Neutrophil (primary cell): ENCODE measurements around the gene EDAR.

ENCODE experiments used
- H3K27ac ChIP-seq: fragments of 200-600 bp; sonication (generic); 2 replicates; pipeline ENCODE4 v1.5.1; 2016; ENCODE audit warnings: mild to moderate bottlenecking, moderate library complexity
- H3K27me3 ChIP-seq: fragments of 200-600 bp; sonication (generic); 2 replicates; pipeline ENCODE4 v1.6.0; 2016; ENCODE audit warnings: mild to moderate bottlenecking
- H3K36me3 ChIP-seq: fragments of 200-600 bp; sonication (generic); 2 replicates; pipeline ENCODE4 v1.5.1; 2017
- H3K4me1 ChIP-seq, 2 experiments: fragments of 200-600 bp in 1 of 2; sonication (generic) in 1 of 2; 1 replicate in 1 of 2; 2 replicates in 1 of 2; pipeline versions ENCODE4 v1.5.1 to v1.6.1; 2013 to 2016; ENCODE audit warnings: low read depth in 1 of 2, low read length in 1 of 2, mild to moderate bottlenecking in 1 of 2, moderate library complexity in 1 of 2; ENCODE audit not compliant: control insufficient read depth in 1 of 2, insufficient read depth in 1 of 2
- H3K4me3 ChIP-seq, 2 experiments: fragments of 200-600 bp in 1 of 2; sonication (generic) in 1 of 2; 1 replicate in 1 of 2; 2 replicates in 1 of 2; pipeline ENCODE4 v1.5.1; 2013 to 2016; ENCODE audit warnings: low read depth in 1 of 2, low read length in 1 of 2, mild to moderate bottlenecking in 1 of 2, moderate library complexity in 1 of 2
- H3K9me3 ChIP-seq: fragments of 200-600 bp; sonication (generic); 2 replicates; pipeline ENCODE4 v1.5.1; 2016
- CTCF ChIP-seq: fragments of 200-600 bp; sonication (generic); IDR thresholded peaks from 2 replicates; pipeline ENCODE4 v1.5.1; 2016; ENCODE audit warnings: antibody characterized with exemption

EDAR gene

GRCh38 chr2:108894766-108895165 lies 94.3 kb downstream of the EDAR start:
- no peaks in the 10 kb centered on the region for H3K36me3 ChIP-seq
- no peak for TF ChIP-seq CTCF
- no peaks in the 10 kb centered on the region for H3K4me1 ChIP-seq
- no peaks in the 10 kb centered on the region for H3K27me3 ChIP-seq
- H3K9me3 ChIP-seq: no peaks in the 10 kb centered on the region
- no peak overlapping the region for H3K27ac ChIP-seq
- no peak overlapping the region for H3K4me3 ChIP-seq

DNA sequence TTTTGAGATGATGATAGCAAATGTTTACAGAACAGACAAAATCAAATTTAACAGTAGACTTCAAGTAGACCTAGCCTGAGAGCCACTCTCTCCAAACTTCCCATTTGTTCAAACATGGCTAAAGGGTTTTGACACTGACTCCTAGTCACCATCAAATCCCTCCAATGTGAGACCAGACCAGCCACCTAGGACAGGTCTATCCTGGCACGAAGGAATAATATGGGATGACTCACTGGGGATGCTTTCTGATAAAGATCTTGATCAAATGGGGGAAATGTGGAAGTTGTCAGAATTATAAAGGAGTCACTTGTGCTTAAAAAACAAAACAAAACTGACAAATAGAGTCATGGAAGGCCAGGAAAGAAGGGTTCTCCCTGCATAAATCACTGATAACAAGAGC lies 95.7 kb downstream of the EDAR start:
- no peak overlapping the region for H3K4me3 ChIP-seq
- H3K27me3 ChIP-seq: no peaks in the 10 kb centered on the region
- no peaks in the 10 kb centered on the region for H3K9me3 ChIP-seq
- no peaks in the 10 kb centered on the region for H3K36me3 ChIP-seq
- H3K4me1 ChIP-seq: no peaks in the 10 kb centered on the region
- TF ChIP-seq CTCF: no peak
- H3K27ac ChIP-seq: no peak overlapping the region

DNA sequence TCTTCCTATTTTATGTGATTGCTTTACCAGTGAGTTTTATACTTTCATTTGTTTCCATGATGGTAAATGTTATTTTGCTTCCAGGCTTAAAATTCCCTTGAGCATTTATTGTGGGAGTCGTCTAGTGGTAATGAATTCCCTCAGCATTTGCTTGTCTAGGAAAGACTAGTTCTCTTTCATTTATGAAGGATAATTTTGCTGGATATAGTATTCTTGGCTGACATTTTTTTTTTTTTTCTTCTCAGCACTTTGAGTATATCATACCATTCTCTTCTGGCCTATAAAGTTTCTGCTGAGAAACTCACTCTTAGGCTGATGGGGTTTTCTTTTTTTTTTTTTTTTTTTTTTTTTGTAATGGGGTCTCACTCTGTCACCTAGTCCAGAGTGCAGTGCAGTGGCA lies 99.1 kb downstream of the EDAR start:
- Histone ChIP-seq H3K27me3 (no peaks in the 10 kb centered on the region), H3K4me1 (no peaks in the 10 kb centered on the region), H3K36me3 (no peaks in the 10 kb centered on the region), H3K9me3 (no peaks in the 10 kb centered on the region), H3K4me3 (no peak overlapping the region), H3K27ac (no peak overlapping the region)
- TF ChIP-seq CTCF: no peak

GRCh38 chr2:108884619-108885018 lies 104.4 kb downstream of the EDAR start:
- no peaks in the 10 kb centered on the region for H3K36me3 ChIP-seq
- no peak overlapping the region for H3K27ac ChIP-seq
- H3K27me3 ChIP-seq: no peaks in the 10 kb centered on the region
- H3K4me1 ChIP-seq: no peaks in the 10 kb centered on the region
- TF ChIP-seq CTCF: no peak
- no peak overlapping the region for H3K4me3 ChIP-seq
- H3K9me3 ChIP-seq: no peaks in the 10 kb centered on the region

GRCh38 chr2:108878276-108878675 lies 110.7 kb downstream of the EDAR start:
- no peak overlapping the region for H3K27ac ChIP-seq

More at GRCh38 chr2:108878276-108878675, 110.7 kb downstream of the EDAR start:
- no peaks in the 10 kb centered on the region for H3K4me1 ChIP-seq
- H3K4me3 ChIP-seq: no peak overlapping the region
- no peaks in the 10 kb centered on the region for H3K36me3 ChIP-seq
- TF ChIP-seq CTCF: no peak
- H3K27me3 ChIP-seq: no peaks in the 10 kb centered on the region
- H3K9me3 ChIP-seq: no peaks in the 10 kb centered on the region
